HG02798 (cell line): ENCODE results near the gene ZNF74.
"Not testable (repeated sequence)": the region's sequence is repeated elsewhere in the genome, so short reads cannot be mapped to it uniquely, and the experiment has no call there.

Experiments
- ATAC-seq: cut with Tn5 transposase; IDR thresholded peaks from one replicate; pipeline ENCODE4 v1.9.1; 2021; ENCODE audit warnings: mild to moderate bottlenecking; ENCODE audit not compliant: unreplicated experiment, poor library complexity

The ZNF74 gene

GRCh38 chr22:20441631-20442484 lies 47.9 kb downstream of the ZNF74 start:
- ATAC-seq = no peak

- ATAC-seq = no peak
These were observed 48.7 kb downstream of the ZNF74 start for GRCh38 chr22:20442485-20443284.

- ATAC-seq = no peak
These were observed 50.4 kb downstream of the ZNF74 start for GRCh38 chr22:20444325-20444724.

GRCh38 chr22:20446383-20446970 lies 52.5 kb downstream of the ZNF74 start:
- ATAC-seq = no peak

- ATAC-seq = no peak
These were observed 54.7 kb downstream of the ZNF74 start for GRCh38 chr22:20448630-20449029.

GRCh38 chr22:20449819-20450550 lies 56.0 kb downstream of the ZNF74 start:
- no peak for ATAC-seq

GRCh38 chr22:20450551-20450906 lies 56.6 kb downstream of the ZNF74 start:
- ATAC-seq = no peak

GRCh38 chr22:20451129-20451778 lies 57.3 kb downstream of the ZNF74 start:
- ATAC-seq = not testable (repeated sequence)

- ATAC-seq = no peak
These were observed 58.0 kb downstream of the ZNF74 start for GRCh38 chr22:20451920-20452319.

GRCh38 chr22:20453222-20453621 lies 59.3 kb downstream of the ZNF74 start:
- no peak for ATAC-seq

- ATAC-seq = no peak
These were observed 61.7 kb downstream of the ZNF74 start for GRCh38 chr22:20455709-20456063.

GRCh38 chr22:20456064-20456721 lies 62.2 kb downstream of the ZNF74 start:
- peak; percentile 57 for ATAC-seq

- ATAC-seq = no peak
These were observed 62.7 kb downstream of the ZNF74 start for GRCh38 chr22:20456722-20457076.

- ATAC-seq = no peak
These were observed 63.7 kb downstream of the ZNF74 start for GRCh38 chr22:20457506-20458240.
